MM.1S (cell line): ENCODE results near the gene KRTAP9-7.

Experiments used
- EZH2 ChIP-seq: fragments of 300-600 bp; sonication (generic); optimal IDR thresholded peaks from 2 replicates; pipeline ENCODE3; 2017; ENCODE audit warnings: low read depth, mild to moderate bottlenecking, antibody characterized with exemption, low read length, mixed read lengths
- TF ChIP-seq, protein P1 (sequence below): fragments of 300-600 bp; sonication (generic); IDR thresholded peaks from 2 replicates; pipeline ENCODE4 v1.5.1; 2016; ENCODE audit warnings: antibody characterized with exemption, low read length, mixed read lengths

DNA sequence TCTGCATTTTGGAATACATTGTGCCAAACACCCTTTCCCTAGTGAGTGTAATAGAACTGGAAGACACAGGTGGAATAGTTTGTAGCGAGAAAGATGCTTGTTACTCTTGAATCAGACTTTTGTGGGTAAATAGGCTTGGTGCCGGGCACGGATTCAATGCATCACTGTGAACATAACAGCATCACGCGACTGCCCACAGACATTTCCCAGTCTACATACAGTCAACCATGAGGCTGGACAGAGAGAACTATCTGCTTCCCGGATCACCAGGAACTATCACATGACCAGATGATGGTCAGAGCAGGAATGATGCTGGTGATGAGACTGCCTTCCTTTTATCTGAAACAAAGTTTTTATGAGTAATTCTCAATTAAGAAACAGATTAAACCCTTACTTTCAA is 49.4 kb upstream of the KRTAP9-7 start:
- TF ChIP-seq, protein P1, sequence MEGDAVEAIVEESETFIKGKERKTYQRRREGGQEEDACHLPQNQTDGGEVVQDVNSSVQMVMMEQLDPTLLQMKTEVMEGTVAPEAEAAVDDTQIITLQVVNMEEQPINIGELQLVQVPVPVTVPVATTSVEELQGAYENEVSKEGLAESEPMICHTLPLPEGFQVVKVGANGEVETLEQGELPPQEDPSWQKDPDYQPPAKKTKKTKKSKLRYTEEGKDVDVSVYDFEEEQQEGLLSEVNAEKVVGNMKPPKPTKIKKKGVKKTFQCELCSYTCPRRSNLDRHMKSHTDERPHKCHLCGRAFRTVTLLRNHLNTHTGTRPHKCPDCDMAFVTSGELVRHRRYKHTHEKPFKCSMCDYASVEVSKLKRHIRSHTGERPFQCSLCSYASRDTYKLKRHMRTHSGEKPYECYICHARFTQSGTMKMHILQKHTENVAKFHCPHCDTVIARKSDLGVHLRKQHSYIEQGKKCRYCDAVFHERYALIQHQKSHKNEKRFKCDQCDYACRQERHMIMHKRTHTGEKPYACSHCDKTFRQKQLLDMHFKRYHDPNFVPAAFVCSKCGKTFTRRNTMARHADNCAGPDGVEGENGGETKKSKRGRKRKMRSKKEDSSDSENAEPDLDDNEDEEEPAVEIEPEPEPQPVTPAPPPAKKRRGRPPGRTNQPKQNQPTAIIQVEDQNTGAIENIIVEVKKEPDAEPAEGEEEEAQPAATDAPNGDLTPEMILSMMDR = no peak
- TF ChIP-seq EZH2 = no peak
